Panc1 (cell line): ENCODE data around the gene BCKDHA. TPM values are rescaled to one million over a fixed set of nuclear protein-coding genes. Genes with fewer than 3 reads are reported as not detected.

ENCODE experiments used
- ATAC-seq: fragments of 200-7000 bp; cut with Tn5 transposase; 2 replicates; pipeline ENCODE4 v1.9.1; 2020; ENCODE audit warnings: mild to moderate bottlenecking, moderate library complexity
- BruUV-seq: library from RNA; stranded (reverse); fragments of 400-500 nt; replicated peaks from 2 replicates; lab custom pipeline; 2021; lab: Mats Ljungman, UMichigan
- CTCF ChIA-PET: fragments of 300-600 bp; sonication (Branson Sonifier 250); formaldehyde crosslinking; loops from one replicate; lab custom pipeline; 2022; ENCODE audit warnings: antibody characterized with exemption; lab: Charles Lee
- POLR2A ChIA-PET: fragments of 300-600 bp; sonication (Branson Sonifier 250); formaldehyde crosslinking; loops from one replicate; lab custom pipeline; 2022; ENCODE audit warnings: antibody characterized with exemption; lab: Charles Lee
- DNase-seq: peaks from one replicate; pipeline ENCODE4 v3.0.0-alpha.2; 2010; ENCODE audit warnings: low read depth, low spot score
- H3K27ac ChIP-seq: 2 replicates; pipeline ENCODE4 v1.5.1; 2011; ENCODE audit warnings: mild to moderate bottlenecking, low read length, inconsistent platforms
- H3K27me3 ChIP-seq: fragments of 200-500 bp; sonication (Bioruptor generic); 2 replicates; pipeline ENCODE4 v1.6.0; 2014; ENCODE audit warnings: low read length, inconsistent platforms; ENCODE audit not compliant: control insufficient read depth, insufficient read depth
- H3K36me3 ChIP-seq: fragments of 200-500 bp; sonication (Bioruptor generic); 2 replicates; pipeline ENCODE4 v1.5.1; 2014; ENCODE audit warnings: inconsistent platforms, mild to moderate bottlenecking, low read length, moderate library complexity; ENCODE audit not compliant: control insufficient read depth, insufficient read depth
- H3K4me1 ChIP-seq: 2 replicates; pipeline ENCODE4 v1.5.1; 2011; ENCODE audit warnings: inconsistent platforms, mild to moderate bottlenecking, low read length, moderate library complexity; ENCODE audit not compliant: control insufficient read depth, insufficient read depth
- H3K4me3 ChIP-seq, 2 experiments: 2 replicates each; pipeline ENCODE4 v1.5.1; 2011 to 2012; ENCODE audit warnings: low read depth in 2 of 2, low read length in 2 of 2, mild to moderate bottlenecking in 2 of 2, inconsistent platforms in 1 of 2, moderate library complexity in 1 of 2
- H3K9me3 ChIP-seq: fragments of 200-500 bp; sonication (Bioruptor generic); 2 replicates; pipeline ENCODE4 v1.5.1; 2014; ENCODE audit warnings: low read depth, mild to moderate bottlenecking, inconsistent platforms, low read length, moderate library complexity; ENCODE audit not compliant: control insufficient read depth, insufficient read depth
- CTCF ChIP-seq: fragments of 450-650 bp; IDR thresholded peaks from 2 replicates; pipeline ENCODE4 v1.5.1; 2017; ENCODE audit warnings: mild to moderate bottlenecking
- POLR2AphosphoS5 ChIP-seq: IDR thresholded peaks from 2 replicates; pipeline ENCODE4 v1.6.1; 2012; ENCODE audit warnings: mild to moderate bottlenecking, low read depth, low read length, moderate library complexity
- REST ChIP-seq, 2 experiments: IDR thresholded peaks; 2 replicates each; pipeline ENCODE4 v1.6.1; 2011 to 2012; ENCODE audit warnings: low read depth in 2 of 2, control low read depth in 1 of 2, low read length in 1 of 2, mild to moderate bottlenecking in 1 of 2, moderate library complexity in 1 of 2; ENCODE audit not compliant: insufficient read depth in 1 of 2
- SIN3A ChIP-seq: IDR thresholded peaks from 2 replicates; pipeline ENCODE4 v1.6.1; 2012; ENCODE audit warnings: low read depth, mild to moderate bottlenecking, low read length, moderate library complexity, borderline replicate concordance; ENCODE audit not compliant: insufficient read depth
- TCF7L2 ChIP-seq: IDR thresholded peaks from 2 replicates; pipeline ENCODE4 v1.6.1; 2011; ENCODE audit warnings: mild to moderate bottlenecking, low read depth, low read length, inconsistent platforms
- in situ Hi-C: cut with HindIII; loops from 2 replicates; pipeline ENCODE4 v1.10.0; 2016; ENCODE audit warnings: low sequenced_read_pairs, low pct_unique_long_range_greater_than_20kb
- intact Hi-C: fragments of 100-400 bp; cut with micrococcal nuclease; formaldehyde crosslinking; loops from one replicate; pipeline ENCODE4 v1.10.0; 2022; ENCODE audit not compliant: unreplicated experiment
- total RNA-seq: library from RNA; stranded (reverse); gene quantifications from one replicate; pipeline ENCODE4 v1.2.1, GENCODE V29; 2021; ENCODE audit not compliant: unreplicated experiment

Gene BCKDHA
- total RNA-seq, 1 experiment from 2014 or later = 11.2 TPM

GRCh38 chr19:41384351-41384750, 13.3 kb upstream of the BCKDHA start:
- CTCF ChIA-PET = no interaction called here
- TF ChIP-seq TCF7L2 (no peak), REST (IDR thresholded peaks at IDR 0.05; ENCODE audit: insufficient read depth in 1 of 2, low read depth in 2 of 2, low read length in 1 of 2) (no peak), CTCF (no peak), SIN3A (no peak), POLR2AphosphoS5 (no peak)
- no peak for ATAC-seq

GRCh38 chr19:41386442-41386841, 11.2 kb upstream of the BCKDHA start:
- no peak for TF ChIP-seq REST (IDR thresholded peaks at IDR 0.05; ENCODE audit: insufficient read depth in 1 of 2, low read depth in 2 of 2, low read length in 1 of 2)
- TF ChIP-seq TCF7L2 = no peak
- no peak for TF ChIP-seq CTCF
- no peak for TF ChIP-seq POLR2AphosphoS5
- no peak overlapping the region for H3K4me3 ChIP-seq
- H3K27me3 ChIP-seq = no peaks in the 10 kb centered on the region
- intact Hi-C loops (no loop called here), in situ Hi-C loops (no loop called here)
- BruUV-seq = no TSS peak
- no peaks in the 10 kb centered on the region for H3K9me3 ChIP-seq
- no peaks in the 10 kb centered on the region for H3K4me1 ChIP-seq
- H3K27ac ChIP-seq = no peak overlapping the region
- POLR2A ChIA-PET = interaction anchor here (0.5 kb wide), 1 partner anchor 15 kb away, joined by 6 read pairs; no protein-coding TSS in a partner anchor
- CTCF ChIA-PET = no interaction called here
- H3K36me3 ChIP-seq = no peaks in the 10 kb centered on the region
- ATAC-seq (no peak), DNase-seq (no peak)

More at GRCh38 chr19:41384351-41384750, 13.3 kb upstream of the BCKDHA start:
- no peak for DNase-seq
- H3K9me3 ChIP-seq = no peaks in the 10 kb centered on the region
- no peak overlapping the region for H3K27ac ChIP-seq
- no peak overlapping the region for H3K4me3 ChIP-seq
- no peaks in the 10 kb centered on the region for H3K4me1 ChIP-seq
- intact Hi-C loops (no loop called here), in situ Hi-C loops (no loop called here)
- no TSS peak for BruUV-seq
- POLR2A ChIA-PET = no interaction called here
- H3K27me3 ChIP-seq = no peaks in the 10 kb centered on the region
- H3K36me3 ChIP-seq = no peaks in the 10 kb centered on the region
